Breast epithelium (tissue), 4 donors: ENCODE measurements around the gene FAM13B. TPM values are rescaled to one million over a fixed set of nuclear protein-coding genes. Genes with fewer than 3 reads are reported as not detected.

ENCODE experiments used
- DNase-seq, 2 donors: peaks; one replicate each; pipeline ENCODE4 v3.0.0-alpha.2; 2019; ENCODE audit warnings: low spot score in 2 of 2
- H3K27ac ChIP-seq, 2 donors: fragments of 200-600 bp; sonication (generic) in 1 of 2; one replicate each; pipeline ENCODE4 v1.5.1; 2016 to 2019; ENCODE audit warnings: mild to moderate bottlenecking in 1 of 2
- H3K27me3 ChIP-seq, 2 donors: fragments of 200-600 bp; sonication (generic) in 1 of 2; one replicate each; pipeline versions ENCODE4 v1.5.1 to v1.6.0; 2017 to 2019; ENCODE audit warnings: control low read depth in 1 of 2, mild to moderate bottlenecking in 1 of 2
- H3K36me3 ChIP-seq: fragments of 200-600 bp; one replicate; pipeline ENCODE4 v1.5.1; 2019
- H3K4me1 ChIP-seq, 2 donors: fragments of 200-600 bp; sonication (generic); one replicate each; pipeline ENCODE4 v1.5.1; 2016 to 2019; ENCODE audit warnings: control low read depth in 1 of 2
- H3K4me3 ChIP-seq, 3 donors: fragments of 200-600 bp; sonication (generic); 1 replicate in 2 of 3; 2 replicates in 1 of 3; pipeline ENCODE4 v1.5.1; 2016 to 2019; ENCODE audit warnings: mild to moderate bottlenecking in 3 of 3, moderate library complexity in 2 of 3
- H3K9me3 ChIP-seq, 2 donors: fragments of 200-600 bp; sonication (generic) in 1 of 2; one replicate each; pipeline ENCODE4 v1.5.1; 2016 to 2019; ENCODE audit warnings: control low read depth in 1 of 2
- CTCF ChIP-seq, 3 donors: fragments of 450-650 bp; IDR thresholded peaks; one replicate each; pipeline ENCODE4 v1.5.1; 2016 to 2017; ENCODE audit warnings: antibody characterized with exemption in 3 of 3, mild to moderate bottlenecking in 3 of 3, moderate library complexity in 3 of 3
- POLR2A ChIP-seq: fragments of 450-650 bp; IDR thresholded peaks from one replicate; pipeline ENCODE4 v1.6.1; 2016; ENCODE audit warnings: antibody characterized with exemption, mild to moderate bottlenecking, moderate library complexity
- POLR2AphosphoS5 ChIP-seq, 3 donors: sonication (generic); formaldehyde crosslinking; IDR thresholded peaks; one replicate each; pipeline ENCODE4 v1.6.1; 2017; ENCODE audit warnings: antibody characterized with exemption in 3 of 3
- intact Hi-C: fragments of 100-400 bp; cut with DNase I; formaldehyde crosslinking; loops from one replicate; pipeline ENCODE4 v1.15.1; 2023; ENCODE audit warnings: low total_unique reads
- total RNA-seq, 3 donors: library from RNA; depleted of rRNA; stranded (reverse); fragments of >200 nt; gene quantifications; one replicate each; pipeline ENCODE4 v1.1.0, GENCODE V29; 2016

Gene FAM13B
- total RNA-seq, 3 donors from 2014 or later, result 42.7 to 55.8 (median 52.4) TPM

GRCh38 chr5:138037907-138038633, 5.2 kb upstream of the FAM13B start:
- Histone ChIP-seq H3K4me1 (peaks cover 0 to 6% of the 10 kb centered on the region in 2 donors), H3K4me3 (no peak overlapping the region), H3K27ac (peak overlapping the region in 1 of 2 donors; percentile 34), H3K9me3 (no peaks in the 10 kb centered on the region), H3K27me3 (no peaks in the 10 kb centered on the region), H3K36me3 (no peaks in the 10 kb centered on the region)
- no peak for DNase-seq
- intact Hi-C loops, result no loop called here
- TF ChIP-seq POLR2A (no peak), CTCF (IDR thresholded peaks at IDR 0.05) (no peak), POLR2AphosphoS5 (IDR thresholded peaks at IDR 0.05) (no peak)

GRCh38 chr5:138037271-138037670, 4.4 kb upstream of the FAM13B start:
- intact Hi-C loops, result no loop called here
- DNase-seq, result no peak
- TF ChIP-seq POLR2AphosphoS5 (IDR thresholded peaks at IDR 0.05) (no peak), POLR2A (no peak)
- Histone ChIP-seq H3K9me3 (no peaks in the 10 kb centered on the region), H3K27me3 (no peaks in the 10 kb centered on the region), H3K36me3 (no peaks in the 10 kb centered on the region), H3K4me3 (no peak overlapping the region), H3K27ac (no peak overlapping the region), H3K4me1 (peaks cover 0 to 6% of the 10 kb centered on the region in 2 donors)

GRCh38 chr5:138035605-138036537, 3.0 kb upstream of the FAM13B start:
- Histone ChIP-seq H3K27ac (peak overlapping the region; percentile 61 to 67), H3K36me3 (no peaks in the 10 kb centered on the region), H3K9me3 (no peaks in the 10 kb centered on the region), H3K4me1 (peaks cover 0 to 17% of the 10 kb centered on the region in 2 donors), H3K4me3 (no peak overlapping the region), H3K27me3 (no peaks in the 10 kb centered on the region)
- TF ChIP-seq POLR2A (no peak), CTCF (IDR thresholded peaks at IDR 0.05) (peak; percentile 72 to 82 (median 80))
- DNase-seq, result peak in 1 of 2 donors; percentile 29
- intact Hi-C loops, result no loop called here

DNA sequence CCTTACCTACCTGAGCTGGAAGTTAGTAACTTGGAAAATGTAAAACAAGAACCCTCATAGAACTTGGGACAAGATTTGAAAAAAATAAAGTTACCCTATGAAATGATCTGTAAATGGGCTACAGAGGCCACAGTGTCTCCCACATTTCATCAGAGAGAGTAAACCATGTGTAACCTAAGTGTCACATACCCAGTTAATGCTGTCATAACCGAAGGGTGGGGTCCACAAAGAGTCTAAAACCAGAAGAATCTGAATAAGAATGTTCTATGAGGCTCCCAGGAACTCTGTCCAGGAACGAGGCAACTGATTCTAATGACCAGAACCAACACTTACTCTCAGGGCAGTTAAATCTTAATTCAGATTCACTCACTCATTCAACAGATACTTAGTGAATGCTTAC, 1.0 kb upstream of the FAM13B start:
- no peak for DNase-seq
- Histone ChIP-seq H3K9me3 (no peaks in the 10 kb centered on the region), H3K27ac (peak overlapping the region; percentile 99 to 100), H3K4me1 (peaks cover 0 to 20% of the 10 kb centered on the region in 2 donors), H3K4me3 (peak overlapping the region in 1 of 3 donors; percentile 98), H3K36me3 (no peaks in the 10 kb centered on the region), H3K27me3 (no peaks in the 10 kb centered on the region)
- TF ChIP-seq CTCF (IDR thresholded peaks at IDR 0.05) (no peak), POLR2AphosphoS5 (IDR thresholded peaks at IDR 0.05) (no peak), POLR2A (no peak)
- intact Hi-C loops, result no loop called here

GRCh38 chr5:138033386-138033808, 518 bp upstream of the FAM13B start:
- Histone ChIP-seq H3K4me1 (peaks cover 0 to 20% of the 10 kb centered on the region in 2 donors), H3K27ac (peak overlapping the region; percentile 99 to 100), H3K4me3 (peak overlapping the region; percentile 95 to 98 (median 98)), H3K27me3 (no peaks in the 10 kb centered on the region), H3K9me3 (no peaks in the 10 kb centered on the region), H3K36me3 (no peaks in the 10 kb centered on the region)
- intact Hi-C loops, result no loop called here
- no peak for DNase-seq
- TF ChIP-seq POLR2A (no peak), POLR2AphosphoS5 (IDR thresholded peaks at IDR 0.05) (no peak), CTCF (IDR thresholded peaks at IDR 0.05) (no peak)
